GM21529 (cell line): Measurements from ENCODE around the gene ITGAE.

Source experiments
- ATAC-seq: cut with Tn5 transposase; IDR thresholded peaks from one replicate; pipeline ENCODE4 v1.9.1; 2021; ENCODE audit not compliant: unreplicated experiment

ITGAE gene

GRCh38 chr17:3817851-3818605 is 17.0 kb upstream of the ITGAE start:
- no peak for ATAC-seq

GRCh38 chr17:3815925-3816324 is 14.9 kb upstream of the ITGAE start:
- no peak for ATAC-seq

DNA sequence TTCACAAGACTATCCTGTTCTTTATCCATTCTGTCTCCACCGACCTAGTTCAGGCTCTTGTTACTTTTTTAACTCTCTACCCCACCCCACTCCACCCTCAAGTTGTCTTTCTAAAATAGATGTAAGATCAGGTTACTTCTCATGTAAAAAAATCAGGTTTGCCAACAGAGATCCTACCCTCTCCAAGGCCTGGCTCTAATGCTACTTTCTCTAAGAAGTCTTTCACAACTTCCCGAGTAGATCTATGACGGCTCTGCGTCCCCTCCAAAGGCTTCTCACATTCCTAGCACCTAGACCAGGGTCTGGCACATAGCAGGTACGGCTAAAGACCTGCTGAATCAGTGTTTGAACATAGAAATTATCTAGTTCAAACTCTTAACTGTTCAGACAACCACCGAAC is 14.1 kb upstream of the ITGAE start:
- ATAC-seq = no peak

GRCh38 chr17:3814361-3814760 is 13.4 kb upstream of the ITGAE start:
- no peak for ATAC-seq

DNA sequence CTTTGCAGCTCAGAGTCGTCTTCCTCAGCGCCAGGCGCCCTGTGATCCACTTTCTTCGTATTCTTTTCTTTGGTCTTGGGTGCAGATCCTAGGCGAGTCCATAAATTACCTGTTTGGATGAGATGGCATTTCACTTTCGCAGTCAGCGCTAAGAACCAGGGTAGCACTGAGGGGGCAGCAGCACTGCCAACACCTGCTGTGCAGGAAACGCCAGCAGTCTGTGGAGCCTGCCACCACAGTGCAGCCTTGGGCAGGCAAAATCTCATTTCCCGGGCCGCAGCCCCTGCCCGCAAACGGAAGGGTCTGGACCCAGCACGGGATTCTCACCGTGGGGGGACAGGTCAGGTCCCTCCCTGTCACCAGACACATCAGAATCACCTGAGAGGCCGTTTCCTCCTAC is 12.2 kb upstream of the ITGAE start:
- no peak for ATAC-seq

DNA sequence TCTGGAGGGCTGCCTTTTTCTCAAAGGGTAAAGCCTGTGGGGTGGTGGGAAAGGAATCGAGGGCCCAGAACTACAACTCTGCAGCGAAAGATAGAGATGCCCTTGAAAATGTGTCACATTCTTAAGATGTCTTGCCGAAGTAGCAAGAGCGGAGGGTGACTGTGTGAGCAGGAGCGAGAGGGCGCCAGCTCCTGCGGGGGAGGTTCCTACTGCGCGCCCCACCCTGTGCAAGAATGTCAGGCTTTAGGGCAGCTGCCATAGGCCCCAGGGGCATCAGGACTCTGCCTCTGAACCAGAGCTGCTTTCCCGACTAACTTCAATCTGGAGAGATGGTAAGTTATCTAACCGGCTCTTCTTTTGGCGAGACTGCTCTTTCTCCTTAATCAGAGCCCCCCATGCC is 11.8 kb upstream of the ITGAE start:
- ATAC-seq = no peak

- no peak for ATAC-seq
These were observed 11.3 kb upstream of the ITGAE start for GRCh38 chr17:3812284-3812683.

DNA sequence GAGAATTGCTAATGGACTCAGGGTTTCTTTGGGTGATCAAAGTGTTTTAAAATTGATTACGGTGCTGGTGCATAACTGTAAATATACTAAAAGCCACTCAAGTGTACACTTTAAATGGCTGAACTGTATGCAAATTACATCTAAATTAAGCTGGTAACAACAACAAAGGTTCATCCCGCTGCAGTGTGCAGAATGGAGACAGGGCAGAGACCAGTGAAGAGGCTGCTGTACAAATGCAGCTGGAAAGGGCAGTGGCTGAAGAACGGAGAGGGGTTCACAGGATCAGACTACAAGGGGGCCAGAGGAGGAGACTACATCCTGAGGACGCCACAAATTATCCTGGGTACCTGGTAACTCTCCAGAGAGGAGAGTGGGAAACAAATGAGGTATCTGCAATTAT is 9.0 kb upstream of the ITGAE start:
- ATAC-seq = no peak

DNA sequence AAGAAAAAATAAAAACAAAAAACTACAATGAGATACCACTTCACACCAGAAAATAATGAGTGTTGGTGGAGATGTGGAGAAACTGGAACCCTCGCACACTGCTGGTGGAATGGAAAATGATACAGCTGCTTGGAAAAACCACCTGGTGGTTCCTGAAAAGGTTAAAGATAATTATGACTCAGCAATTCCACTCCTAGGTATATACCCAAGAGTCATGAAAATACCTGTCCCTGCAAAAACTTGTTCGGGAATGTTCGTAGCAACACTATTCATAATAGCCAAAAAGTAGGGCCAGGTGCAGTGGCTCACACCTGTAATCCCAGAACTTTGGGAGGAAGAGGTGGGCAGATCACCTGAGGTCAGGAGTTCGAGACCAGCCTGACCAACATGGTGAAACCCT is 8.1 kb upstream of the ITGAE start:
- ATAC-seq = no peak

GRCh38 chr17:3808701-3809100 is 7.7 kb upstream of the ITGAE start:
- no peak for ATAC-seq

DNA sequence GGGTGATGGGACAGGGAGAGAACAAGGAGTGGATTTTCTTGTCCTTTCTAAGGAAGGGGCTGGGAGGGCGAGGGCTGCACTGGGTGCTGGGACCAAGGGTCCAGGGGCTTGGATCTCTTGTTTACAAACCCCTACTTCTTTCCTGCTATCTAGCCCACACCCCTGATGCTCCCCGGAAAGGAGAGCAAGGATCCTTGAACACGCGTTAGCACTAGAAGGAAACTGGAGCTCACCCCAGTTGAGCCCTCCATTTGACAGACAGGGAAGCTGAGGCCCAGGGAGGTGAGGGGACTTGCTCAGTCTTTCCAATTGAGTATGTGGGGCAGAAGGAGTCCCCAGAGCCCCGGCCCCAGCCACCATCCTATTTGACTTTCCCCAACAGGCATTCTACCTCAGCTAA is 4.6 kb upstream of the ITGAE start:
- ATAC-seq = no peak

GRCh38 chr17:3804503-3804931 is 3.5 kb upstream of the ITGAE start:
- peak; percentile 65 for ATAC-seq

- ATAC-seq = no peak
These were observed 2.3 kb upstream of the ITGAE start for GRCh38 chr17:3803308-3803640.

DNA sequence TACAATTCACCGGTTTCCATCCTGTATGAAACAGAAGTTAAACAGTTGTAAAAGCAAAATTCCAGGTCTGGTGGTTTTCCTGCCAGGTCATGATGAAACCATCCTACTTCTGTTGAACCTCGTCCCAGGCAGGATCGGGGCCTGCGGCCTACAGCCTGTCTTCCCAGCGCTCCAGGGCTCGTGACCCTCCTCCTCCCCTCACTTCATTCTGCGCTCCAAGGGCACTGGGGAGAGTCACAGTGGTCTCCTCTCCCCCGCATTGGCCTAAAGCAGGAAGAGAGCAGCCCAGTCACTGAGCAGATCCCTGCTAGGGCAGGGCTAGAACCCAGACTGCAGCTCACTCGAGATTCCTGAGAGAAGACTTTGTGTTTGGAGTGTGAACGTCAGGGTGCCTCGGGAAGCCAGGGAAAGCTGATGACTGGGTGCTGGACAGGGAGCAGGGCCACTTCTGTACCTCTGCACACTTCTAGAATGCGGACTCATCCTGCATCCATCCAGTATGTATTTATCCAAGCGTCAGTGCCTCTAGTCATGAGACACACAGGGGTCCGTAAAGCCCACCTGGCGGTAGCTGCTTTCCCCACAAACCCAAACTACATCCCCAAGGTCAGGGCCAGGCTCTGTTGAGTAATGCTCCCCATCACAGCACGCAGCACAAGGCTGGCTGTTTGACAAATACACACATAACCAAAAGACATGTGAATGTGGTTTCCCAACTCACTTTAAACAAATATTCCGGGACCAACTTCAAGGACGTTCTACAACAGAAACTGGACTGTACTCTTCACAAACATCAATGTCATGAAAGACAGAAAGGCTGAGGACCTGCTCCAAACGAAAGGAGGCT is 1.7 kb upstream of the ITGAE start:
- ATAC-seq = no peak

DNA sequence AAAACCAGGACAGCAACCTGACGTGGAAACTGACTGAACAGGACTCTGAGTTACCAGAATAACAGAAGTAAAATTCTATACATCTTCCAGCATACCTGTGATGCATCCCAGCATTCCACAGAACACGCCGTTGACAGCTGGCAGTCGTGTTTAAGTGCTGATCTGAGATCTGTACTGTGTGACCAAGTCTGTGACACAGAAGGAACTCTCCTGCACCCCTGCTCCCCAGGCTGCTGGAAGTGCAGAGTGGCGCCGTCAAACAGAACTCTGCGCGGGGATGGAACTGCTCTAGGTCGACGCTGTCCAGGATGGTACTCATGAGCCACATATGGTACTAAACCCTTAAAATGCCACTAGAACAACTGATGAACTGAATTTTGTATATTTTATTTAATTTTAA is 804 bp upstream of the ITGAE start:
- ATAC-seq = no peak

DNA sequence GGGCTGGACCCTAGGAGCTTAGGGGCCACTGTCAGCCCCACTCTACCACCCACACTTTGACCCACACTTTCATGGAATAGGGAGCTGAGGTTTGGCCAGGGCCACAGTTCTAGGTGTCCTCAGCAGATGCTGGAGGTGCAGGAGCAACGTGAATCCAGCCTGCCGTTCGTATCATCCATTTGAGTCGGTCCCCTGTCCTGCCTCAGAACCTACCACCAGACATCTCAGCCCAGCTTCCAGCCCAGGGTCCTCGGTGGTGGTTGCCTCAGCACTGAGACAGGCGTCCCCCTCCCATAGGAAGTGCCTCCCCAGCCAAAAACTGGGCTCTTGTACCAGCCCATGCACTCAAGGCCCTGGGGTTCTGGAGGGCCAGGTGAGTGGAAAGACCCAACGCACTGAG is 359 bp upstream of the ITGAE start:
- no peak for ATAC-seq

DNA sequence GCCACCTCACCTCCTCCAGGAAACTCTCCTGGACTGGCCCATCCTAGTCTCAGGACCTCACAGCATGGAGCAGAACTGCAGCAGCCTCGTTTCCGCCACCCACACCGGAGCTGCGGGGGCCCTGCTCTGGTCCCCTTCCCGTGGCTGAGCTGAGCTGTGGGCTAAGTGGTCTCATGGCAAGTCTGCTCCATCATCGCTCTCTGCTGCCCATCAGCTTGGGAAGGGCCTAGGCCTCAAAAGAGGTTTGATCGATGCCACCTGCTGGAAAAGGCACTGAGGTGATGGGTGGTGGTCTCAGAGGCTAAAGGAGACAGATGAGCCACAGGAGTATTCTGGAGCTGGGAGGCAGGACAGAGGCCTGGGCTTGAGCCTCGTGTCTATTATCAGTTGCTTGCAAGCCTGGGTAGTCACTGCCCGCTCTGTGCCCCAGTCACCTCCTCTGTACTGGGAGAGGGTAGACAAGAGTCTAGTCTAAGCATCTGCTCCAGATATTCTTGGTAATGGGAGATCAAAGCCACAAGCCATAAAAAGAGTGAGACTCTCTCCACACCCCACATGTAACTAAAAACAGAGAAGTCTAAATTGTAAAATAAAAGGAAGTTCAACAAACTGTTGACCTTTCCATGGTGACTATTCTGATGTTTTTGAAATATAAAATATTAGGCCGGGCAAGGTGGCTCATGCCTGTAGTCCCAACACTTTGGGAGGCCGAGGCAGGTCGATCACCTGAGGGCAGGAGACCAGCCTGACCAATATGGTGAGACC is 1.6 kb downstream of the ITGAE start:
- ATAC-seq = no peak

DNA sequence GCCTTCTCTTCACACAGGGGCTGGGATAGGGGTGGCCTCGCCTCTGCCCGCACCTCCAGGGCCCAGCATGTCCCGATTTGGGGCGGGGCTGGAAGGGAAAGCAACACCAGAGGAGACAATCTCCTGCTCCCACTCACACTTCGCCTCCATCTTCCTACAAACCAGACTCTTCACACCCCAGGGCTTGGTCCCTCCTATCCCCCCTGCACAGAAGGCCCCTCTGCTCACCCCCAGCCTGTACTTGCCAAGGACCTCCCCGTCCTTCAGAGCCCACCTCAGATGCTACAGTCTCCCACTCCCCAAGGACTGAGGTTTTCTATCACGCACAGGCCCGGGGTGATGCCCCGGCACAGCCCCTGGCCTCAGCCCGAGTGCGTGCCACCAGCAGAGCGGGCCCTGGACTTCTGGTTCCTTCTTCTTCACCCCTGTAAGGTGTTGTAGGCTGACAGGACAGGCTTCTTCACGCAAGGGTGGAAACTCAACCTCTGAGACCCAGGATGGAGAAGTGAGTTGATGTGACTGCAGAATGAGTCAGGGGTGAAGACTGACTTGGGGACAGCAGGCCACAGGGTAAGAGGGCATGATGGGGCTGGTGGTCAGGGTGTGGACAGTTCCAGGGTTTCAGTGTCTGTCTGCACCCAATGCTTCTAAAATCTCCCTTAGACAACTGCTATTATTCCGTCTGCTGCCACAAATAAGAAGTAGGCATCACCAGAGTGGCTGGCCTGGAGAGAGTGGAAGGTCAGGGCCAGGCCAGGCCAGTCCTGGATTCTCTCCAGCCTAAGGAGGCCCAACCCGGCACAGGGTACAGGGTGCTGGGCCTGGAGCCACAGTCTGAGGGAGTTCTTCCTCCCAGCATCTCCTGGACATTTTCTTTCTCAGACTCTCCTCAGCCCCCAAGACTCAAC is 2.5 kb downstream of the ITGAE start:
- no peak for ATAC-seq

DNA sequence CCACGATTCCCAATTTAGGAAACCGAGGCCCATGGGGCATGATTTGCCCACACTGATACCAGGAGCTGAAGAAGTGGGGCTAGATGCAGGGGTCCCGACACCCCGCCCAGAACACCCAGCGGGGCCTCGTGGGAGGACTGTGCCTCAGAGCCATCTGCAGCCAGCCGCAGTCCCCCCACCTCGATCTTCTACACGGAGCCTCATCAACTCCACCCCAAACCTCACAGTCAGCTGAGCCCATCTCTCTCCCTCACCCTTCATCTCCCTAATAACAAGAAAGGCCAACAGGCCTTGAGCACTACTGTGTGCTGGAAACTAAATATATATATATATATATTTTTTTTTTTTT is 4.2 kb downstream of the ITGAE start:
- ATAC-seq = peak; percentile 26

- peak; percentile 71 for ATAC-seq
These were observed 4.7 kb downstream of the ITGAE start for GRCh38 chr17:3796110-3796821.
